ENCODE measurements around the gene KCNN2.

GRCh38 chr5:114471529-114471928, 109.7 kb downstream of the KCNN2 start:
- TF ChIP-seq EZH2 (IDR thresholded peaks at IDR 0.05) (no peak), POLR2AphosphoS5 (IDR thresholded peaks at IDR 0.05; ENCODE audit: borderline replicate concordance, low read depth, low read length) (no peak), FOXP2 (optimal IDR thresholded peaks at IDR 0.05; ENCODE audit: control extremely low read depth, extremely low read length, insufficient read depth) (no peak)
